GM19023 (cell line): ENCODE results near the gene SLC46A2.

Experiments used
- ATAC-seq: cut with Tn5 transposase; IDR thresholded peaks from one replicate; pipeline ENCODE4 v1.9.1; 2021; ENCODE audit warnings: mild to moderate bottlenecking, moderate library complexity; ENCODE audit not compliant: unreplicated experiment

Gene SLC46A2, protein sequence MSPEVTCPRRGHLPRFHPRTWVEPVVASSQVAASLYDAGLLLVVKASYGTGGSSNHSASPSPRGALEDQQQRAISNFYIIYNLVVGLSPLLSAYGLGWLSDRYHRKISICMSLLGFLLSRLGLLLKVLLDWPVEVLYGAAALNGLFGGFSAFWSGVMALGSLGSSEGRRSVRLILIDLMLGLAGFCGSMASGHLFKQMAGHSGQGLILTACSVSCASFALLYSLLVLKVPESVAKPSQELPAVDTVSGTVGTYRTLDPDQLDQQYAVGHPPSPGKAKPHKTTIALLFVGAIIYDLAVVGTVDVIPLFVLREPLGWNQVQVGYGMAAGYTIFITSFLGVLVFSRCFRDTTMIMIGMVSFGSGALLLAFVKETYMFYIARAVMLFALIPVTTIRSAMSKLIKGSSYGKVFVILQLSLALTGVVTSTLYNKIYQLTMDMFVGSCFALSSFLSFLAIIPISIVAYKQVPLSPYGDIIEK

GRCh38 chr9:112890106-112891081, at the start of gene SLC46A2:
SLC46A2 (minus strand) TSS chr9:112890876; CDS start chr9:112890681, 195 bp downstream.
- ATAC-seq, result no peak

DNA sequence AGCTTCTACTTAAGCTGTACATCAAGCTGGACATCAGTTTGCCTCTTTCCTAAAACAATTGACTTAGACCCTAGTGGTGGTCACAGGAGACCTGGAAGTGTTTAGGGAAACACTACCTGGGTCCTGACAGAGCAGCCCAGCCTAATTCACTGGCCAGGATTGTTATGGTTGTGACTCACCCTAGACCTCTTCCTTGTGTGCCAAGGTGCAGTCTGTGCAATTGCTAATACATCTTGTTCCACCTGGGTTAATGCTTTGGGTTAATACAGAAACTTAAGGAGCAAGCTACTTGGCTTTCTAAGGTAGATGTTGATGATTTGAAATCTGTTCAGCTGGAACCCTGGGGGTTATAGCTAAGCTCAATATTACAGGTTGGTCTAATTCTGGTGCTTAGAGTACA, 48.7 kb upstream of the SLC46A2 start:
- no peak for ATAC-seq

GRCh38 chr9:112933696-112934095, 43.0 kb upstream of the SLC46A2 start:
- ATAC-seq, result no peak

DNA sequence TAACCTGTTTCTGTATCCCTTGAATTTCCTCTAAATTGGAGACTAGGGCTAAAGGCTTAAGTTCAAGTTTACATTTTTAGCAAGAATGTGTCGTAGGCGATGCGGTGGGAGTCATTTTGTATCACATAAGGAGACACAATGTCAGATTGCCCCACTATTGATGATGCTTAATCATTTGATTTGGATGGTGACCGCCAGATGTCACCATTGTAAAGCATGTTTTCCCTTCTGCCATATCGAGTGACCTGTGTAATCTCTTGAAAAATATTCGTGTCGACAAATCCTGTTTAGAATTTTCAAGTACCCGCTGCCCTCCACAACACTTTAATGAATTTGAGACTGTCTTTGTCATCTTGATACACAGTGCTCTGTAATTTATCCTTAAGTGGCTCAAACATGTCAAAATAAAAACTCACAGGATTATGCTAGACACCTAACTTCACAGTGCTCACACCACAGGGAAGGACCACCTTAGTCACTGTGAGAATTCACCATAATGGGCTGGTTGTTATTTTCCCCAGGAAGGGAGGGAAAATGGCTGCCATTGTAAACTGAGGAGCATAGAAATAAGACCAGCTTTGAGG, 34.5 kb upstream of the SLC46A2 start:
- ATAC-seq, result no peak

GRCh38 chr9:112921549-112921948, 30.9 kb upstream of the SLC46A2 start:
- no peak for ATAC-seq

DNA sequence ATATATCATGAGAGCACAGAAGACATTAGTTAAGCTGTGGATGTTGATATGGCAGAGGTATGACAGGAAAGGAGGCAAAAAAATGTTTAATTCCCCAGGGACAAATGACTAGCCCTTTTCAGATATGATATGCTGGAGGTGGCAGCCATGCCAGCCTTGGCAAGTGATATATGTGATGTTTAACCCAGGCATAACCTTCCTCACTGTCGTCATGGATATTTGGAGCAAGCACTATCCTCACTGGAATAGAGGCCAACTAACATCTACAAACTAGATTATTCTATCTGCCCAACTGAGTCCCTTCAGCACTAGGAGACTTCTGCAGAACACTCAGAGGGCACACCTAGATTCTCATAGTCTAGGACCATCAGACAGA, 27.3 kb upstream of the SLC46A2 start:
- no peak for ATAC-seq

- no peak for ATAC-seq
Measured at GRCh38 chr9:112917047-112917986, 26.6 kb upstream of the SLC46A2 start.

DNA sequence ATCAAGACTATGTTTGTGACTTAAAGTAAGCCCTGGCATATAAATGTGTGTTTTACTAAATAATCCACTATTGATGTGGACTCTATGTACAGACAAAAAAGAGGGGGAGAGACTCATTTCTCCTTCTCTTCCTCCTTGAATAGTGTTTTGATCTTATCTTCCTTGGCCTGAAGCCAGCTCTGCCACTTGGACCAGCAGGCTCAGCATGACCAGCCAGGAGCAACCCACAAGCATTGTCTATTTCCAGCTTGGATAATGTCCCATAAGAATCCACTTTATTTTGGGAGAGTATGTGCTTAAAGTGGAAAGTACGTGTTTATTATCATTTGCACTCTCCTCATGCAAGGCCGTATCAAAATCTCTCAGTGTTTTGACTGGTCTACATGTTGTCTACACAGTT, 23.8 kb upstream of the SLC46A2 start:
- ATAC-seq, result no peak

GRCh38 chr9:112913326-112913725, 22.6 kb upstream of the SLC46A2 start:
- ATAC-seq, result no peak

DNA sequence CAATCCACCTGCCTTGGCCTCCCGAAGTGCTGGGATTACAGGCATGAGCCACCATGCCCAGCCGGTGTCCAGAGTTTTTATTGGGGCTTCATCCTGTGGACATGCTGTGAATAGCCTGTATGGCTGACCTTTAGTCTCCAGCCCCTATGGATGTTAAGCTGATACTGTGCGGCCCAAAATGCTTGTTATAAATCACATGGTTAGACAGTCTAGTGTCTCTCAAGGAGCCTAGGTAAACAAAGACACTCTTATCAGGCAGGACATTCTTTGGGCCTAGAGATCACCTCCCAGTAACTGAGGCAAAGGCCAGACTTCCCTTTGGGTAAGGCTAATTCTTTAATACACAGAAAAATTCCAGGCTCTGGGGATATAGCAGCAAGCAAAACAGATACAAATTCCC, 22.0 kb upstream of the SLC46A2 start:
- no peak for ATAC-seq

DNA sequence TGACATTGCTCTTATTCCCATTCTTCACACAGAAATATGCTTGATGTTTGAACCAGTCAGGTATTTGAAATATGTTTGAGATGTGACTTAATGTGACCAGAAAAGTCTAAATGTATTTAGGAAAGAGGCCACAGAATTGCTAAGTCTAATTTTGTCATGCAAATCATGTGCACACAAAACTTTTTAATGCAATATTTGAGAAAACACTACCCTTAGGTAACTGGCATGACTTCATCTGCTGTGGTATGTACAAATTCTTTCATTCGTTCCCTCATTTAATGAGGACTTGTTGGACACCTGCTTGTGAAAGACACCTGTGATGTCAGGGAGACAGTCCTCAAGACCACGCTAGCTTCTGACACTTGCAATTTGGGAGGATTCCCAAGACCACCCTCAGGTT, 21.1 kb upstream of the SLC46A2 start:
- no peak for ATAC-seq

GRCh38 chr9:112905084-112905483, 14.4 kb upstream of the SLC46A2 start:
- ATAC-seq, result no peak

DNA sequence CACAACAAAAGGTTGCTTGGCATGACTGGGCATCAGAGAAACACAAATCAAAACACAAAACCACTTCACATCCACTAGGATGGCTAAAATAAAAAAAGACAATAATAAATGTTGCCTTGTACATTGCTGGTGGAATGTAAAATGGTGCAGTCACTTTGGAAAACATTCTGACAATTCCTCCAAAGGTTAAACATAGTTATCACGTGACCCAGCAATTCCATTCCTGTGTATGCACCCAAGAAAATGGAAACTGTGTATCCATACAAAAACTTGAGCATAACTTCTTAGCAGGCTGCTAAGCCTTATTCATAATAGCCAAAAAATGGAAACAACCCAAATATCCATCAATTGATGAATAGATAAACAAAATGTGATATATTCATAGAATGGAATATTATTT, 10.2 kb upstream of the SLC46A2 start:
- no peak for ATAC-seq

- ATAC-seq, result no peak
Measured at GRCh38 chr9:112900488-112900887, 9.8 kb upstream of the SLC46A2 start.

- ATAC-seq, result no peak
Measured at GRCh38 chr9:112898872-112899311, 8.2 kb upstream of the SLC46A2 start.

DNA sequence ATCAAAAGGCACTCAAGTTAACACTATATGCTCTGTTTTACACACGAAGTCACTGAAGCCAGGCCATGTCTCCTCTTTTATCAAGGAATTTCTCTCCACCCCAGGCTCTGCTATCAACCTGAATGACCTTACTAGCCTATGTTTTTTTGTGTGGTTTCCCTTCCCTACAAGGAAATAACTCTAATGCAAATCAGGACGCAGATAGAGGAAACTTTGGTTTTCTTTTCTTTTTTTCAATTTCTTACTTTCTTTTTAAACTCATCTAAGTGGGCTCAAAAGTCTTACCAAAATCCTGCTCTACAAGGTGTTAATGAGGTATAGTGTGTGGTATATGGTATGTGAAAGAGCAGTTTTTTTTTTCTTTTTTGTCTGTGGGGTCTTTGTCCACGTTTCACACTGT, 5.5 kb upstream of the SLC46A2 start:
- ATAC-seq, result no peak

- ATAC-seq, result no peak
Measured at GRCh38 chr9:112894699-112895098, 4.0 kb upstream of the SLC46A2 start.

- no peak for ATAC-seq
Measured at GRCh38 chr9:112894041-112894440, 3.4 kb upstream of the SLC46A2 start.

DNA sequence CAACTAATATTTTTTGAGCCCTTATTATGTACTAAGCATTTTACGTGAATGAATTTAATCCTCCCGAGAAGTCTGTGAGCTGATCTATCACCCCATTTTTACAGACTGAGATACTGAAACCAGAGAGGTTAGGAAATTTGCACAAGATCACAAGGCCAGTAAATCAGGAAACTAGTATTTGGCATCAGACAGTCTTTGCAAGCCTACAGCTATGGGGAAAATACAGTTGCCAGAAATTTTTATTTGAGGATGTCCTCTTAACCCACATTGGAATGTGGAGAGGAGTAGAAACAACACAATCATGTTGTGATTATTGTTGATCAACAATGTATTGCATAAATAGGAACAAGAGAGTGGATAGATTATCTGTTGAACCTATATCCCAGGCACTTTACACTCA, 2.3 kb upstream of the SLC46A2 start:
- ATAC-seq, result no peak

GRCh38 chr9:112891521-112891920, 845 bp upstream of the SLC46A2 start:
- no peak for ATAC-seq
